ENCODE measurements around the gene NCAM2. TPM values are rescaled to one million over a fixed set of nuclear protein-coding genes. Genes with fewer than 3 reads are reported as not detected.

The NCAM2 gene
- 1 to 10 TPM in 1 of 4 donors, under 1 TPM in 1, not detected in 2; 0.96 to 1.6 TPM for total RNA-seq

DNA sequence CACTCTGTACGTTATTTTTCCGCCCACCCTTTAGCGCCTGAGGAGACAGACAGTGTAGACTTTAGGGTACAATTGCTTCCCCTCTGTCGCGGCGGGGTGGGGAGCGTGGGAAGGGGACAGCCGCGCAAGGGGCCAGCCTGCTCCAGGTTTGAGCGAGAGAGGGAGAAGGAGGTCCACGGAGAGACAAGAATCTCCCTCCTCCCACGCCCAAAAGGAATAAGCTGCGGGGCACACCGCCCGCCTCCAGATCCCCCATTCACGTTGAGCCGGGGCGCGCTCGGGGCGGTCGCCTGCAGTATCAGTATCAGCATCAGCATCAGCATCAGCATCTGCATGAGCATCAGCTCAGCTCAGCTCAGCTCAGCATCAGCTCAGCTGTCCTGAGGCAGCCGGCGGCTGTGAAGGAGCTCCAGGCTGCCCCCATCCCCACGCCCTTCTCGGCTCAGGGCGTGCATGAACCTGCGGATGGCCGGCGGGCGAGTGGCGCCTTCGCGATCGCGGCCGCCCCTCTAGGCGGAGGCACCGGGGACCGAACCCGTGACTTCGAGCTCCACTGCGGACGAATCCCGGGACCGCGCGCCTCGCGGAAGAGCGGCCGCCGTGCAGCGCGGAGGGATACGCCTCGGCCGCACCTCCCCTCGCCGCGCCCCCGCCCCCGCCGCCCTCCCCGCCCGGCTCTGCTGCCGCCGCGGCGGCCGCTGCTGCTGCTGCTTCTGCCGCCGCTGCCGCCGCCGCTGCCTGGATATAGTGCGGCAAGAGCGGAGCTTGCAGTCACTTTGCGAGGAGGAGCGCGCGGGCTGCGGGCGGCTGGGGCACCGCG, at the start of gene NCAM2:
Gene NCAM2, plus strand, starts transcription at position 774 of the 820 bp plus-strand sequence.
- H3K9me3 ChIP-seq: no peaks in the 10 kb centered on the region
- peaks cover 27% of the 10 kb centered on the region for H3K27me3 ChIP-seq
- DNase-seq: peak; percentile 64
- WGBS, 2 donors (ENCODE audit: low coverage in 1 of 2): 11% methylated on average over 27 of the region's 86 CpGs; no CpG with 5 or more reads in 1 of the 2 donors
- H3K4me3 ChIP-seq: peak within 1 kb of the TSS; percentile 37 to 62 (median 48)
- in situ Hi-C loops (cut with MboI; ENCODE audit: low pct_ligation_motif_present in 1 of 4, low pct_unique_long_range_greater_than_20kb in 1 of 4, low sequenced_read_pairs in 3 of 4) (loop anchor here in 1 of 4 donors (25.0 kb wide), 1 partner anchor 1789 kb away; no protein-coding TSS in a partner anchor), intact Hi-C loops (cut with DNase I; ENCODE audit: low total_unique reads) (no loop called here)
- peaks cover 3 to 24% (median 13%) of the 10 kb centered on the region in 4 donors for H3K4me1 ChIP-seq
- H3K27ac ChIP-seq: peak within 1 kb of the TSS in 2 of 4 donors; percentile 29 to 42
- TF ChIP-seq POLR2AphosphoS5 (IDR thresholded peaks at IDR 0.05) (peak in 1 of 3 donors; percentile 16), EP300 (IDR thresholded peaks at IDR 0.05; ENCODE audit: low read depth) (no peak)
- H3K36me3 ChIP-seq: no peaks in the 10 kb centered on the region

- WGBS, 2 donors (ENCODE audit: low coverage in 1 of 2): 29 to 53% methylated on average over 4 of the region's 4 CpGs
- intact Hi-C loops (cut with DNase I; ENCODE audit: low total_unique reads) (loop anchor here (5.0 kb wide), 1 partner anchor 1292 kb away; no protein-coding TSS in a partner anchor), in situ Hi-C loops (cut with MboI; ENCODE audit: low pct_ligation_motif_present in 1 of 4, low pct_unique_long_range_greater_than_20kb in 1 of 4, low sequenced_read_pairs in 3 of 4) (no loop called here)
- no peaks in the 10 kb centered on the region for H3K27me3 ChIP-seq
- no peak overlapping the region for H3K4me3 ChIP-seq
- no peaks in the 10 kb centered on the region for H3K36me3 ChIP-seq
- H3K27ac ChIP-seq: no peak overlapping the region
- no peaks in the 10 kb centered on the region for H3K9me3 ChIP-seq
- no peak for TF ChIP-seq POLR2AphosphoS5 (IDR thresholded peaks at IDR 0.05)
- TF ChIP-seq POLR2A (IDR thresholded peaks at IDR 0.05): no peak
- no peak for TF ChIP-seq EP300 (IDR thresholded peaks at IDR 0.05; ENCODE audit: low read depth)
- no peak for TF ChIP-seq CTCF (IDR thresholded peaks at IDR 0.05)
- no peaks in the 10 kb centered on the region for H3K4me1 ChIP-seq
- DNase-seq: no peak
Measured at GRCh38 chr21:20949884-20950283, 48.3 kb upstream of the NCAM2 start.

DNA sequence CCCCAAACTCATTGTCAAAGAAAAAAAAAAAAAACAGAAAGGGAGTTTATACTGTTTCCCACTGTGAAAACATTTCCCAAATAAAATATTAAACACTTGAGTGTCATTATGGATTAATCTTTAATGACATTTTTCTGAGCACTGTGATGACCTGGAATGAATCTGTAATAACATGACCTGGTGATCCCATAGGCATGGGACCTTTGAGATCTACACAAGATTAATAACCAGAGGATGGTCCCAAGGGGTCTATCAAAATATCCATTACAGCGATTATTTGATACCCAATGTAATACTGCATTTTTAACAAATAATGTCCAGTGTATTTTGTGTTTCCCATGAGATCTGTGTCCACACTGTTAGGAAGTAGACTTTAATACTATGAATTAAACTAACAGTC, 32.4 kb upstream of the NCAM2 start:
- no peak for DNase-seq
- WGBS, 2 donors (ENCODE audit: low coverage in 1 of 2): 88 to 89% methylated on average over 1 of the region's 1 CpG

DNA sequence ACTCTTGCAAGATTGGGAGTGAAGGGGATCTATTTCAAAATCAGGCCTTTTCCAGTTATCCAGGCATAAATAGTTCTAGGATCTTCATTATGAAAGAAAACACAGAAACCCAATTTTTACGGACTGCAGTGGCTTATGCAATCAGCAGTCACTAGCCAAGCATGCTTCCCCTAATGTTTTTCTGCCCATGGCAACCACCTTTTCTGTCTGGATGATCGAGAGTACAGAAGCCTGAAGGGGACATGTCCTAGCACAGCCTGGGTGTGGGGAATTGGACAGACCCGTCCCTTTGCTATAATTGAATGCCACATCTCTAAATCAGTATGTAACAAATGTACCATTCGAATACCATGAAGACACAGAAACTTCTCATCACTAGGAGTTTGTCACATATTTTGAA, 29.8 kb upstream of the NCAM2 start:
- no peak overlapping the region for H3K4me3 ChIP-seq
- intact Hi-C loops (cut with DNase I; ENCODE audit: low total_unique reads) (no loop called here), in situ Hi-C loops (cut with MboI; ENCODE audit: low pct_ligation_motif_present in 1 of 4, low pct_unique_long_range_greater_than_20kb in 1 of 4, low sequenced_read_pairs in 3 of 4) (no loop called here)
- H3K9me3 ChIP-seq: no peaks in the 10 kb centered on the region
- no peaks in the 10 kb centered on the region for H3K27me3 ChIP-seq
- H3K27ac ChIP-seq: no peak overlapping the region
- WGBS, 2 donors (ENCODE audit: low coverage in 1 of 2): 71 to 81% methylated on average over 4 of the region's 4 CpGs
- H3K36me3 ChIP-seq: no peaks in the 10 kb centered on the region
- H3K4me1 ChIP-seq: no peaks in the 10 kb centered on the region
- DNase-seq: no peak
- TF ChIP-seq POLR2A (IDR thresholded peaks at IDR 0.05) (no peak), POLR2AphosphoS5 (IDR thresholded peaks at IDR 0.05) (no peak), EP300 (IDR thresholded peaks at IDR 0.05; ENCODE audit: low read depth) (no peak), CTCF (IDR thresholded peaks at IDR 0.05) (no peak)

More for the DNA sequence above, 32.4 kb upstream of the NCAM2 start:
- no peak for TF ChIP-seq CTCF (IDR thresholded peaks at IDR 0.05)
- in situ Hi-C loops (cut with MboI; ENCODE audit: low pct_ligation_motif_present in 1 of 4, low pct_unique_long_range_greater_than_20kb in 1 of 4, low sequenced_read_pairs in 3 of 4): no loop called here
- H3K9me3 ChIP-seq: no peaks in the 10 kb centered on the region
- no peaks in the 10 kb centered on the region for H3K36me3 ChIP-seq
- no peak overlapping the region for H3K27ac ChIP-seq
- H3K4me1 ChIP-seq: no peaks in the 10 kb centered on the region
- H3K4me3 ChIP-seq: no peak overlapping the region
- intact Hi-C loops (cut with DNase I; ENCODE audit: low total_unique reads): no loop called here
- no peaks in the 10 kb centered on the region for H3K27me3 ChIP-seq
